ENCODE results near the gene ARHGEF4.
"Not testable (repeated sequence)": the region's sequence is repeated elsewhere in the genome, so short reads cannot be mapped to it uniquely, and the experiment has no call there.

The ARHGEF4 gene

GRCh38 chr2:130892793-130893785, 56.4 kb downstream of the ARHGEF4 start:
- DNase-seq: no peak

GRCh38 chr2:130894326-130894942, 57.7 kb downstream of the ARHGEF4 start:
- DNase-seq: no peak

- DNase-seq: no peak
These were observed 60.1 kb downstream of the ARHGEF4 start for GRCh38 chr2:130896813-130897212.

- no peak for DNase-seq
These were observed 61.8 kb downstream of the ARHGEF4 start for GRCh38 chr2:130898553-130898952.

GRCh38 chr2:130899306-130899705, 62.6 kb downstream of the ARHGEF4 start:
- no peak for DNase-seq

GRCh38 chr2:130901061-130901460, 64.3 kb downstream of the ARHGEF4 start:
- no peak for DNase-seq

GRCh38 chr2:130901626-130902025, 64.9 kb downstream of the ARHGEF4 start:
- not testable (repeated sequence) for DNase-seq

- DNase-seq: no peak
These were observed 72.1 kb downstream of the ARHGEF4 start for GRCh38 chr2:130908832-130909231.

GRCh38 chr2:130910931-130911330, 74.2 kb downstream of the ARHGEF4 start:
- DNase-seq: no peak

- no peak for DNase-seq
These were observed 74.8 kb downstream of the ARHGEF4 start for GRCh38 chr2:130911482-130911881.

GRCh38 chr2:130911996-130912395, 75.3 kb downstream of the ARHGEF4 start:
- DNase-seq: no peak

GRCh38 chr2:130912471-130912870, 75.8 kb downstream of the ARHGEF4 start:
- no peak for DNase-seq

- no peak for DNase-seq
These were observed 77.2 kb downstream of the ARHGEF4 start for GRCh38 chr2:130913891-130914290.

GRCh38 chr2:130915149-130915548, 78.4 kb downstream of the ARHGEF4 start:
- no peak for DNase-seq

GRCh38 chr2:130915595-130916437, 79.1 kb downstream of the ARHGEF4 start:
- DNase-seq: no peak

- DNase-seq: no peak
These were observed 79.7 kb downstream of the ARHGEF4 start for GRCh38 chr2:130916438-130916705.

- DNase-seq: no peak
These were observed 80.4 kb downstream of the ARHGEF4 start for GRCh38 chr2:130917006-130917688.

GRCh38 chr2:130918393-130918792, 81.7 kb downstream of the ARHGEF4 start:
- no peak for DNase-seq

GRCh38 chr2:130920415-130921163, 83.9 kb downstream of the ARHGEF4 start:
- no peak for DNase-seq

- DNase-seq: no peak
These were observed 84.4 kb downstream of the ARHGEF4 start for GRCh38 chr2:130921164-130921476.

GRCh38 chr2:130922417-130922816, 85.7 kb downstream of the ARHGEF4 start:
- DNase-seq: no peak

- no peak for DNase-seq
These were observed 91.7 kb downstream of the ARHGEF4 start for GRCh38 chr2:130928385-130928784.

Measured in GF-D8 (cell line).